SIG-M5 (cell line): ENCODE data around the gene GSS.

Experiments
- DNase-seq: peaks from one replicate; lab custom pipeline; 2025; lab: John Stamatoyannopoulos, UW

GSS gene

GRCh38 chr20:34946661-34947060 is 8.9 kb downstream of the GSS start:
- DNase-seq = no peak

GRCh38 chr20:34945315-34946077 is 10.1 kb downstream of the GSS start:
- no peak for DNase-seq

- no peak for DNase-seq
These were observed 11.6 kb downstream of the GSS start for GRCh38 chr20:34943808-34944567.

GRCh38 chr20:34942301-34942700 is 13.3 kb downstream of the GSS start:
- DNase-seq = no peak

GRCh38 chr20:34941226-34941625 is 14.4 kb downstream of the GSS start:
- DNase-seq = no peak

GRCh38 chr20:34940081-34940481 is 15.5 kb downstream of the GSS start:
- no peak for DNase-seq

- DNase-seq = no peak
These were observed 17.0 kb downstream of the GSS start for GRCh38 chr20:34938466-34939163.

- DNase-seq = no peak
These were observed 23.8 kb downstream of the GSS start for GRCh38 chr20:34931771-34932170.

- DNase-seq = no peak
These were observed 27.2 kb downstream of the GSS start for GRCh38 chr20:34928411-34928810.

- DNase-seq = no peak
These were observed 27.9 kb downstream of the GSS start for GRCh38 chr20:34927736-34928135.

- DNase-seq = no peak
These were observed 29.0 kb downstream of the GSS start for GRCh38 chr20:34926581-34926980.

GRCh38 chr20:34925981-34926380 is 29.6 kb downstream of the GSS start:
- no peak for DNase-seq

GRCh38 chr20:34925341-34925740 is 30.3 kb downstream of the GSS start:
- no peak for DNase-seq

GRCh38 chr20:34923414-34923813 is 32.2 kb downstream of the GSS start:
- no peak for DNase-seq

- no peak for DNase-seq
These were observed 32.8 kb downstream of the GSS start for GRCh38 chr20:34922654-34923381.

- DNase-seq = no peak
These were observed 34.2 kb downstream of the GSS start for GRCh38 chr20:34921436-34921835.

GRCh38 chr20:34920055-34920454 is 35.6 kb downstream of the GSS start:
- DNase-seq = no peak

- DNase-seq = no peak
These were observed 38.7 kb downstream of the GSS start for GRCh38 chr20:34916774-34917354.

GRCh38 chr20:34915749-34916455 is 39.7 kb downstream of the GSS start:
- no peak for DNase-seq

- DNase-seq = no peak
These were observed 40.5 kb downstream of the GSS start for GRCh38 chr20:34915131-34915530.
